Osteoblast (primary cell): ENCODE measurements around the gene TNNC1. TPM values are rescaled to one million over a fixed set of nuclear protein-coding genes. Genes with fewer than 3 reads are reported as not detected.

ENCODE experiments used
- DNase-seq: peaks from one replicate; pipeline ENCODE4 v3.0.0; 2011; ENCODE audit warnings: low spot score, mixed read lengths; ENCODE audit not compliant: insufficient read length; ENCODE audit errors: missing footprints
- H2AFZ ChIP-seq: 2 replicates; pipeline ENCODE4 v1.6.0; 2011; ENCODE audit warnings: mild to moderate bottlenecking, low read length
- H3K27ac ChIP-seq: 2 replicates; pipeline ENCODE4 v1.5.1; 2011; ENCODE audit warnings: mild to moderate bottlenecking, low read depth, low read length, moderate library complexity
- H3K27me3 ChIP-seq: 2 replicates; pipeline ENCODE4 v1.6.0; 2012; ENCODE audit warnings: mild to moderate bottlenecking, control low read depth, inconsistent platforms, low read length, moderate library complexity; ENCODE audit not compliant: insufficient read depth
- H3K36me3 ChIP-seq: 2 replicates; pipeline ENCODE4 v1.5.1; 2011; ENCODE audit warnings: mild to moderate bottlenecking, low read length, control low read depth, moderate library complexity; ENCODE audit not compliant: insufficient read depth
- H3K4me1 ChIP-seq: 2 replicates; pipeline ENCODE4 v1.5.1; 2011; ENCODE audit warnings: mild to moderate bottlenecking, low read length, control low read depth, moderate library complexity; ENCODE audit not compliant: insufficient read depth
- H3K4me2 ChIP-seq: 2 replicates; pipeline ENCODE4 v1.6.0; 2011; ENCODE audit warnings: mild to moderate bottlenecking, low read length; ENCODE audit not compliant: insufficient read depth
- H3K4me3 ChIP-seq: fragments of 200-600 bp; sonication (generic); 3 replicates; pipeline ENCODE4 v1.5.1; 2012; ENCODE audit warnings: mild to moderate bottlenecking, low read length, inconsistent platforms; ENCODE audit not compliant: insufficient read depth
- H3K79me2 ChIP-seq: 2 replicates; pipeline ENCODE4 v1.6.0; 2012; ENCODE audit warnings: mild to moderate bottlenecking, low read length, control low read depth, inconsistent platforms; ENCODE audit not compliant: insufficient read depth
- H3K9me3 ChIP-seq: 2 replicates; pipeline ENCODE4 v1.5.1; 2011; ENCODE audit warnings: low read depth, low read length, control low read depth
- H4K20me1 ChIP-seq: 2 replicates; pipeline ENCODE4 v1.6.0; 2012; ENCODE audit warnings: mild to moderate bottlenecking, low read length, control low read depth; ENCODE audit not compliant: insufficient read depth
- total RNA-seq: library from RNA; depleted of rRNA; stranded (reverse); fragments of >200 nt; gene quantifications from 2 replicates; pipeline ENCODE4 v1.2.3, GENCODE V29; 2012
- TF ChIP-seq, protein P1 (sequence below): IDR thresholded peaks from 2 replicates; pipeline ENCODE4 v1.5.1; 2011; ENCODE audit warnings: mild to moderate bottlenecking, low read depth, low read length, moderate library complexity; ENCODE audit errors: extremely low read depth

Gene TNNC1
- total RNA-seq, 1 donor: 0.36 TPM

- Histone ChIP-seq H3K4me2 (no peak overlapping the region), H3K27ac (no peak overlapping the region)
Observed at GRCh38 chr3:52483577-52484381, 29.9 kb upstream of the TNNC1 start.

GRCh38 chr3:52483081-52483480 is 29.2 kb upstream of the TNNC1 start:
- Histone ChIP-seq H3K79me2 (no peaks in the 10 kb centered on the region), H3K4me1 (no peaks in the 10 kb centered on the region), H3K4me3 (no peak overlapping the region), H2AFZ (no peak overlapping the region), H4K20me1 (peaks cover 14% of the 10 kb centered on the region), H3K36me3 (peaks cover 67% of the 10 kb centered on the region), H3K4me2 (no peak overlapping the region), H3K9me3 (no peaks in the 10 kb centered on the region), H3K27ac (no peak overlapping the region), H3K27me3 (no peaks in the 10 kb centered on the region)
- DNase-seq: peak; percentile 73
- TF ChIP-seq, protein P1, sequence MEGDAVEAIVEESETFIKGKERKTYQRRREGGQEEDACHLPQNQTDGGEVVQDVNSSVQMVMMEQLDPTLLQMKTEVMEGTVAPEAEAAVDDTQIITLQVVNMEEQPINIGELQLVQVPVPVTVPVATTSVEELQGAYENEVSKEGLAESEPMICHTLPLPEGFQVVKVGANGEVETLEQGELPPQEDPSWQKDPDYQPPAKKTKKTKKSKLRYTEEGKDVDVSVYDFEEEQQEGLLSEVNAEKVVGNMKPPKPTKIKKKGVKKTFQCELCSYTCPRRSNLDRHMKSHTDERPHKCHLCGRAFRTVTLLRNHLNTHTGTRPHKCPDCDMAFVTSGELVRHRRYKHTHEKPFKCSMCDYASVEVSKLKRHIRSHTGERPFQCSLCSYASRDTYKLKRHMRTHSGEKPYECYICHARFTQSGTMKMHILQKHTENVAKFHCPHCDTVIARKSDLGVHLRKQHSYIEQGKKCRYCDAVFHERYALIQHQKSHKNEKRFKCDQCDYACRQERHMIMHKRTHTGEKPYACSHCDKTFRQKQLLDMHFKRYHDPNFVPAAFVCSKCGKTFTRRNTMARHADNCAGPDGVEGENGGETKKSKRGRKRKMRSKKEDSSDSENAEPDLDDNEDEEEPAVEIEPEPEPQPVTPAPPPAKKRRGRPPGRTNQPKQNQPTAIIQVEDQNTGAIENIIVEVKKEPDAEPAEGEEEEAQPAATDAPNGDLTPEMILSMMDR: no peak

More at GRCh38 chr3:52483577-52484381, 29.9 kb upstream of the TNNC1 start:
- Histone ChIP-seq H3K4me3 (no peak overlapping the region), H3K27me3 (no peaks in the 10 kb centered on the region), H3K79me2 (no peaks in the 10 kb centered on the region), H2AFZ (no peak overlapping the region), H3K4me1 (no peaks in the 10 kb centered on the region), H3K9me3 (no peaks in the 10 kb centered on the region), H4K20me1 (peaks cover 14% of the 10 kb centered on the region), H3K36me3 (peaks cover 64% of the 10 kb centered on the region)
- DNase-seq: peak; percentile 94
- TF ChIP-seq, protein P1: no peak

- Histone ChIP-seq H3K27ac (no peak overlapping the region), H3K79me2 (no peaks in the 10 kb centered on the region), H2AFZ (no peak overlapping the region), H4K20me1 (peaks cover 14% of the 10 kb centered on the region), H3K4me1 (no peaks in the 10 kb centered on the region), H3K27me3 (no peaks in the 10 kb centered on the region), H3K36me3 (peaks cover 70% of the 10 kb centered on the region), H3K4me3 (no peak overlapping the region), H3K4me2 (no peak overlapping the region), H3K9me3 (no peaks in the 10 kb centered on the region)
- DNase-seq: peak; percentile 93
- TF ChIP-seq, protein P1: peak; percentile 52
Observed at GRCh38 chr3:52481819-52482521, 28.1 kb upstream of the TNNC1 start.
